ENCODE results near the gene LCOR.

The LCOR gene

GRCh38 chr10:96890580-96890979, 58.5 kb downstream of the LCOR start:
- DNase-seq (ENCODE audit: low spot score) = no peak

- no peak for DNase-seq (ENCODE audit: low spot score)
Observed at GRCh38 chr10:96891840-96892239, 59.7 kb downstream of the LCOR start.

- no peak for DNase-seq (ENCODE audit: low spot score)
Observed at GRCh38 chr10:96895662-96896424, 63.7 kb downstream of the LCOR start.

- no peak for DNase-seq (ENCODE audit: low spot score)
Observed at GRCh38 chr10:96896884-96897589, 64.9 kb downstream of the LCOR start.

GRCh38 chr10:96902117-96902516, 70.0 kb downstream of the LCOR start:
- DNase-seq (ENCODE audit: low spot score) = no peak

- no peak for DNase-seq (ENCODE audit: low spot score)
Observed at GRCh38 chr10:96902731-96903358, 70.7 kb downstream of the LCOR start.

- no peak for DNase-seq (ENCODE audit: low spot score)
Observed at GRCh38 chr10:96904648-96905047, 72.5 kb downstream of the LCOR start.

- no peak for DNase-seq (ENCODE audit: low spot score)
Observed at GRCh38 chr10:96906864-96907263, 74.8 kb downstream of the LCOR start.

GRCh38 chr10:96910488-96911395, 78.6 kb downstream of the LCOR start:
- peak; percentile 24 for DNase-seq (ENCODE audit: low spot score)

GRCh38 chr10:96912405-96912804, 80.3 kb downstream of the LCOR start:
- no peak for DNase-seq (ENCODE audit: low spot score)

- no peak for DNase-seq (ENCODE audit: low spot score)
Observed at GRCh38 chr10:96913906-96914305, 81.8 kb downstream of the LCOR start.

- DNase-seq (ENCODE audit: low spot score) = no peak
Observed at GRCh38 chr10:96917628-96918027, 85.5 kb downstream of the LCOR start.

GRCh38 chr10:96918214-96919002, 86.3 kb downstream of the LCOR start:
- DNase-seq (ENCODE audit: low spot score) = no peak

GRCh38 chr10:96919785-96920430, 87.8 kb downstream of the LCOR start:
- DNase-seq (ENCODE audit: low spot score) = no peak

GRCh38 chr10:96921655-96922054, 89.6 kb downstream of the LCOR start:
- DNase-seq (ENCODE audit: low spot score) = no peak

- no peak for DNase-seq (ENCODE audit: low spot score)
Observed at GRCh38 chr10:96922978-96923948, 91.2 kb downstream of the LCOR start.

GRCh38 chr10:96924861-96925260, 92.8 kb downstream of the LCOR start:
- no peak for DNase-seq (ENCODE audit: low spot score)

- no peak for DNase-seq (ENCODE audit: low spot score)
Observed at GRCh38 chr10:96930469-96930868, 98.4 kb downstream of the LCOR start.

GRCh38 chr10:96935148-96935547, 103.0 kb downstream of the LCOR start:
- no peak for DNase-seq (ENCODE audit: low spot score)

- no peak for DNase-seq (ENCODE audit: low spot score)
Observed at GRCh38 chr10:96935810-96936209, 103.7 kb downstream of the LCOR start.
